ENCODE data around the gene SLC30A7. TPM values are rescaled to one million over a fixed set of nuclear protein-coding genes. Genes with fewer than 3 reads are reported as not detected.

SLC30A7 gene, protein sequence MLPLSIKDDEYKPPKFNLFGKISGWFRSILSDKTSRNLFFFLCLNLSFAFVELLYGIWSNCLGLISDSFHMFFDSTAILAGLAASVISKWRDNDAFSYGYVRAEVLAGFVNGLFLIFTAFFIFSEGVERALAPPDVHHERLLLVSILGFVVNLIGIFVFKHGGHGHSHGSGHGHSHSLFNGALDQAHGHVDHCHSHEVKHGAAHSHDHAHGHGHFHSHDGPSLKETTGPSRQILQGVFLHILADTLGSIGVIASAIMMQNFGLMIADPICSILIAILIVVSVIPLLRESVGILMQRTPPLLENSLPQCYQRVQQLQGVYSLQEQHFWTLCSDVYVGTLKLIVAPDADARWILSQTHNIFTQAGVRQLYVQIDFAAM
- polyA plus RNA-seq (2012; rRNA removed): 4.0 and 5.4 TPM in 2 replicates
- polyA plus RNA-seq (2012; cell fraction: cytosol; rRNA removed): 7.0 and 7.7 TPM in 2 replicates
- polyA plus RNA-seq (2012; cell fraction: nucleus; rRNA removed): 5.1 and 11.5 TPM in 2 replicates

DNA sequence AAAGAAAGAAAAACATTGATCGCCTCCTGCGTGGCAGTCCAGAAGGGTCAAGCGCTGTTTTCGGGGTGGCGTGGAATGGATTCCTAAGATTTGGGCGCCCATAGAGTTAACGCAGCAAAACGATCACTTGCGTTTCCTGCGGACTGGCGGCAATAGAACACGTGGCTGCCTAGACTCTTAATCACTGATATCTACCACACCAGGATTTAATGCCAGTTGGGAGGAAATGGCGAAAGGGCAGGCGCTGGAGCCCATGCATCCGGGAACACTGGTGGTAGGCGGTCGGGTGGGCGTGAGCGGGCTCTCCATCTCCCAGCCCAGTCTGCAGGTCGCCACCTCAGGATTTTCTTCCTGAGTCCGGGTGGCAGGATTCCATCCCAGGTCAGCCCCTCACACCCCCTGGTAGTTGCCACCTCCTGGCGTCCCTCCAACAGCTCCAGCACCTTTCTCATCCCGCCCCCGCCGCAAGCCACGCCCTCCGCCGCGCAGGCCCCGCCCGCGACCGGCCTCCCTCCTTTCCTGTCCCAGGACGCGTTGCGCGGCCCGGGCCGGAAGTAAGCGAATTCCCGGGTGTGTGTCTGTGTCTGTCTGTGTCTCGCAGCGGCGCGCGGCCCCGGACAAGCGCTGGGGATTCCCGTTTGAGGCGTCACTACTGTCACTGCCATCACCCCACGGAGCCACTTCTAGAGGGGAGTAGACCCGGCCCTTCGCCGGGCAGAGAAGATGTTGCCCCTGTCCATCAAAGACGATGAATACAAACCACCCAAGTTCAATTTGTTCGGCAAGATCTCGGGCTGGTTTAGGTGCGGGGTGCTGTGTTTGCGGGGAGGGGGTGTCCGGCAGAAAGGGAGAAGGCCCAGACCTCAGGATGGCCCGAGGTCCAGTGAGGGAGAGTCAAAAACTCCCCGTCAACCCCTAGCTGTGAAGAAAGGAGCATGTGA lies at the start of gene SLC30A7:
Gene SLC30A7, plus strand, starts transcription at position 551 of the 941 bp plus-strand sequence. Its CDS starts 173 bp downstream, at position 724.
- CTCF ChIA-PET: interaction anchor here (0.7 to 2.1 kb wide), 6 partner anchors 11 to 437 kb away, joined by 3 to 9 read pairs (median 3); no protein-coding TSS in a partner anchor
- peaks cover 72% of the 10 kb centered on the region for H3K79me2 ChIP-seq (ENCODE audit: insufficient read depth)
- TF ChIP-seq NRF1 (IDR thresholded peaks at IDR 0.05; ENCODE audit: low read depth, low read length): peak; percentile 63
- TF ChIP-seq MXI1 (IDR thresholded peaks at IDR 0.05; ENCODE audit: low read depth, low read length): peak; percentile 69; the same call in 1 of the 2 replicates
- TF ChIP-seq ELF1 (IDR thresholded peaks at IDR 0.05): peak; percentile 83
- TF ChIP-seq, protein P1, sequence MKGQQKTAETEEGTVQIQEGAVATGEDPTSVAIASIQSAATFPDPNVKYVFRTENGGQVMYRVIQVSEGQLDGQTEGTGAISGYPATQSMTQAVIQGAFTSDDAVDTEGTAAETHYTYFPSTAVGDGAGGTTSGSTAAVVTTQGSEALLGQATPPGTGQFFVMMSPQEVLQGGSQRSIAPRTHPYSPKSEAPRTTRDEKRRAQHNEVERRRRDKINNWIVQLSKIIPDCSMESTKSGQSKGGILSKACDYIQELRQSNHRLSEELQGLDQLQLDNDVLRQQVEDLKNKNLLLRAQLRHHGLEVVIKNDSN (IDR thresholded peaks at IDR 0.05; ENCODE audit: borderline replicate concordance, low read depth): peak; percentile 46
- TF ChIP-seq, protein P2, sequence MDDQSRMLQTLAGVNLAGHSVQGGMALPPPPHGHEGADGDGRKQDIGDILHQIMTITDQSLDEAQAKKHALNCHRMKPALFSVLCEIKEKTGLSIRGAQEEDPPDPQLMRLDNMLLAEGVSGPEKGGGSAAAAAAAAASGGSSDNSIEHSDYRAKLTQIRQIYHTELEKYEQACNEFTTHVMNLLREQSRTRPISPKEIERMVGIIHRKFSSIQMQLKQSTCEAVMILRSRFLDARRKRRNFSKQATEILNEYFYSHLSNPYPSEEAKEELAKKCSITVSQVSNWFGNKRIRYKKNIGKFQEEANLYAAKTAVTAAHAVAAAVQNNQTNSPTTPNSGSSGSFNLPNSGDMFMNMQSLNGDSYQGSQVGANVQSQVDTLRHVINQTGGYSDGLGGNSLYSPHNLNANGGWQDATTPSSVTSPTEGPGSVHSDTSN (IDR thresholded peaks at IDR 0.05): peak; percentile 26; the same call in 1 of the 2 replicates
- TF ChIP-seq, protein P3, sequence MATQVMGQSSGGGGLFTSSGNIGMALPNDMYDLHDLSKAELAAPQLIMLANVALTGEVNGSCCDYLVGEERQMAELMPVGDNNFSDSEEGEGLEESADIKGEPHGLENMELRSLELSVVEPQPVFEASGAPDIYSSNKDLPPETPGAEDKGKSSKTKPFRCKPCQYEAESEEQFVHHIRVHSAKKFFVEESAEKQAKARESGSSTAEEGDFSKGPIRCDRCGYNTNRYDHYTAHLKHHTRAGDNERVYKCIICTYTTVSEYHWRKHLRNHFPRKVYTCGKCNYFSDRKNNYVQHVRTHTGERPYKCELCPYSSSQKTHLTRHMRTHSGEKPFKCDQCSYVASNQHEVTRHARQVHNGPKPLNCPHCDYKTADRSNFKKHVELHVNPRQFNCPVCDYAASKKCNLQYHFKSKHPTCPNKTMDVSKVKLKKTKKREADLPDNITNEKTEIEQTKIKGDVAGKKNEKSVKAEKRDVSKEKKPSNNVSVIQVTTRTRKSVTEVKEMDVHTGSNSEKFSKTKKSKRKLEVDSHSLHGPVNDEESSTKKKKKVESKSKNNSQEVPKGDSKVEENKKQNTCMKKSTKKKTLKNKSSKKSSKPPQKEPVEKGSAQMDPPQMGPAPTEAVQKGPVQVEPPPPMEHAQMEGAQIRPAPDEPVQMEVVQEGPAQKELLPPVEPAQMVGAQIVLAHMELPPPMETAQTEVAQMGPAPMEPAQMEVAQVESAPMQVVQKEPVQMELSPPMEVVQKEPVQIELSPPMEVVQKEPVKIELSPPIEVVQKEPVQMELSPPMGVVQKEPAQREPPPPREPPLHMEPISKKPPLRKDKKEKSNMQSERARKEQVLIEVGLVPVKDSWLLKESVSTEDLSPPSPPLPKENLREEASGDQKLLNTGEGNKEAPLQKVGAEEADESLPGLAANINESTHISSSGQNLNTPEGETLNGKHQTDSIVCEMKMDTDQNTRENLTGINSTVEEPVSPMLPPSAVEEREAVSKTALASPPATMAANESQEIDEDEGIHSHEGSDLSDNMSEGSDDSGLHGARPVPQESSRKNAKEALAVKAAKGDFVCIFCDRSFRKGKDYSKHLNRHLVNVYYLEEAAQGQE (IDR thresholded peaks at IDR 0.05; ENCODE audit: low read depth, low read length): 0 out of 2 replicates have a peak, but pooled peaks have one; percentile 3
- peak; percentile 78 for TF ChIP-seq NFIC (IDR thresholded peaks at IDR 0.05; ENCODE audit: borderline replicate concordance)
- TF ChIP-seq, protein P4, sequence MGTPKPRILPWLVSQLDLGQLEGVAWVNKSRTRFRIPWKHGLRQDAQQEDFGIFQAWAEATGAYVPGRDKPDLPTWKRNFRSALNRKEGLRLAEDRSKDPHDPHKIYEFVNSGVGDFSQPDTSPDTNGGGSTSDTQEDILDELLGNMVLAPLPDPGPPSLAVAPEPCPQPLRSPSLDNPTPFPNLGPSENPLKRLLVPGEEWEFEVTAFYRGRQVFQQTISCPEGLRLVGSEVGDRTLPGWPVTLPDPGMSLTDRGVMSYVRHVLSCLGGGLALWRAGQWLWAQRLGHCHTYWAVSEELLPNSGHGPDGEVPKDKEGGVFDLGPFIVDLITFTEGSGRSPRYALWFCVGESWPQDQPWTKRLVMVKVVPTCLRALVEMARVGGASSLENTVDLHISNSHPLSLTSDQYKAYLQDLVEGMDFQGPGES (IDR thresholded peaks at IDR 0.05; ENCODE audit: low read depth, low read length): no peak
- TF ChIP-seq FOXM1 (IDR thresholded peaks at IDR 0.05; ENCODE audit: low read depth): no peak
- no peak for TF ChIP-seq MEF2A (IDR thresholded peaks at IDR 0.05; ENCODE audit: borderline replicate concordance, low read depth)
- TF ChIP-seq CHD2 (IDR thresholded peaks at IDR 0.05; ENCODE audit: low read length, partially characterized antibody): no peak
- peak; percentile 77 for TF ChIP-seq POLR2AphosphoS5 (IDR thresholded peaks at IDR 0.05; ENCODE audit: low read depth, low read length)
- no peak for TF ChIP-seq EZH2phosphoT487 (IDR thresholded peaks at IDR 0.05; ENCODE audit: borderline replicate concordance, low read depth)
- no peak for TF ChIP-seq JUND (IDR thresholded peaks at IDR 0.05)
- no peak for TF ChIP-seq FOSL2 (IDR thresholded peaks at IDR 0.05; ENCODE audit: borderline replicate concordance, low read depth)
- TF ChIP-seq EP300 (IDR thresholded peaks at IDR 0.05; ENCODE audit: borderline replicate concordance in 1 of 2, low read depth in 1 of 2, low read length in 1 of 2): no peak
- 0 out of 2 replicates have a peak, but pooled peaks have one; percentile 51 for TF ChIP-seq TAF1 (IDR thresholded peaks at IDR 0.05; ENCODE audit: borderline replicate concordance, low read depth, low read length)
- no peak for TF ChIP-seq RFX5 (IDR thresholded peaks at IDR 0.05; ENCODE audit: low read length)
- TF ChIP-seq TCF12 (IDR thresholded peaks at IDR 0.05): peak; percentile 22; the same call in 1 of the 2 replicates
- peak; percentile 55; the same call in 1 of the 2 replicates for TF ChIP-seq YY1 (IDR thresholded peaks at IDR 0.05; ENCODE audit: low read depth)
- TF ChIP-seq, protein P5, sequence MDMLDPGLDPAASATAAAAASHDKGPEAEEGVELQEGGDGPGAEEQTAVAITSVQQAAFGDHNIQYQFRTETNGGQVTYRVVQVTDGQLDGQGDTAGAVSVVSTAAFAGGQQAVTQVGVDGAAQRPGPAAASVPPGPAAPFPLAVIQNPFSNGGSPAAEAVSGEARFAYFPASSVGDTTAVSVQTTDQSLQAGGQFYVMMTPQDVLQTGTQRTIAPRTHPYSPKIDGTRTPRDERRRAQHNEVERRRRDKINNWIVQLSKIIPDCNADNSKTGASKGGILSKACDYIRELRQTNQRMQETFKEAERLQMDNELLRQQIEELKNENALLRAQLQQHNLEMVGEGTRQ (IDR thresholded peaks at IDR 0.05; ENCODE audit: borderline replicate concordance, low read depth, low read length): no peak
- no peak for TF ChIP-seq RXRA (IDR thresholded peaks at IDR 0.05; ENCODE audit: borderline replicate concordance, low read depth)
- TF ChIP-seq RAD21 (IDR thresholded peaks at IDR 0.05; ENCODE audit: low read length): no peak

More for the DNA sequence above, at the start of gene SLC30A7:
- peak within 1 kb of the TSS; percentile 96 to 99 for H3K27ac ChIP-seq (ENCODE audit: low read depth in 2 of 2, low read length in 1 of 2)
- H3K4me3 ChIP-seq (ENCODE audit: low read depth in 2 of 2, low read length in 1 of 2): peak within 1 kb of the TSS; percentile 95 to 99
- H4K20me1 ChIP-seq (ENCODE audit: insufficient read depth): no peaks in the 10 kb centered on the region
- H3K9me3 ChIP-seq: no peaks in the 10 kb centered on the region
- DNase-seq: peak; percentile 93
- H3K27me3 ChIP-seq (ENCODE audit: insufficient read depth): no peaks in the 10 kb centered on the region
- H3K9ac ChIP-seq: peak within 1 kb of the TSS; percentile 94
- peaks cover 33 to 34% of the 10 kb centered on the region in 2 experiments for H3K36me3 ChIP-seq (replicated peaks in 1 of 2; ENCODE audit: control insufficient read depth in 1 of 2, insufficient read depth in 2 of 2, low read length in 1 of 2)
- peaks cover 13% of the 10 kb centered on the region for H3F3A ChIP-seq (replicated peaks; ENCODE audit: insufficient read depth)
- H3K4me1 ChIP-seq (ENCODE audit: control insufficient read depth in 1 of 2, insufficient read depth in 2 of 2, low read depth in 1 of 2, low read length in 1 of 2): peaks cover 8 to 17% of the 10 kb centered on the region in 2 experiments; a peak in 3 of 4 replicates
- POLR2A ChIA-PET: interaction anchor here (0.6 kb wide), 1 partner anchor 1025 kb away, joined by 3 read pairs; no protein-coding TSS in a partner anchor
- peak within 1 kb of the TSS; percentile 90 for H2AFZ ChIP-seq (ENCODE audit: low read depth)
- peak within 1 kb of the TSS; percentile 92 for H3K4me2 ChIP-seq
- WGBS (ENCODE audit: low lambda C conversion rate): under 1% methylated on average over 46 of the region's 62 CpGs
- H3K9me2 ChIP-seq: no peaks in the 10 kb centered on the region
